K562 (cell line): ENCODE results near the gene GINS3. TPM values are rescaled to one million over a fixed set of nuclear protein-coding genes. Genes with fewer than 3 reads are reported as not detected.

Experiments
- ELF4 ChIP-seq: fragments of 450-650 bp; formaldehyde crosslinking; IDR thresholded peaks from 2 replicates; pipeline ENCODE4 v1.4.0; 2022; ENCODE audit warnings: missing genetic modification characterization
- FOSL1 ChIP-seq: fragments of 200-800 bp; sonication (Bioruptor generic); conservative IDR thresholded peaks from 2 replicates; pipeline ENCODE4 v1.6.1; 2016; ENCODE audit warnings: missing genetic modification characterization, missing compliant biosample characterization
- FOXK2 ChIP-seq, 2 experiments: fragments of 450-650 bp; IDR thresholded peaks in 1 of 2; conservative IDR thresholded peaks in 1 of 2; 2 replicates each; pipeline ENCODE4 v1.6.1; 2016; ENCODE audit warnings: low read depth in 2 of 2, mild to moderate bottlenecking in 1 of 2
- HOXB6 ChIP-seq: fragments of 250-450 bp; sonication (Bioruptor Pico); IDR thresholded peaks from 2 replicates; pipeline ENCODE4 v1.5.1; 2022; ENCODE audit warnings: mild to moderate bottlenecking, borderline replicate concordance
- MAZ ChIP-seq, 2 experiments: fragments of 450-650 bp in 1 of 2; sonication (generic) in 1 of 2; formaldehyde crosslinking; IDR thresholded peaks in 1 of 2; conservative IDR thresholded peaks in 1 of 2; 2 replicates each; pipeline versions ENCODE4 v1.4.0 to v1.5.0; 2020; ENCODE audit warnings: mild to moderate bottlenecking in 1 of 2, missing genetic modification reagents in 1 of 2
- PHB ChIP-seq: fragments of 250-450 bp; sonication (Bioruptor Pico); IDR thresholded peaks from 2 replicates; pipeline ENCODE4 v1.5.0; 2021
- PHF20 ChIP-seq: fragments of 450-650 bp; IDR thresholded peaks from 2 replicates; pipeline ENCODE4 v1.6.1; 2018; ENCODE audit not compliant: partially characterized antibody
- SREBF2 ChIP-seq: sonication (generic); formaldehyde crosslinking; IDR thresholded peaks from 2 replicates; pipeline ENCODE4 v1.4.0; 2020; ENCODE audit warnings: mild to moderate bottlenecking, missing genetic modification reagents
- TEAD1 ChIP-seq, 2 experiments: fragments of 450-650 bp in 1 of 2; sonication (generic) in 1 of 2; formaldehyde crosslinking; IDR thresholded peaks; 2 replicates each; pipeline versions ENCODE4 v1.4.0 to v1.8.0; 2020 to 2022; ENCODE audit warnings: mild to moderate bottlenecking in 2 of 2, missing genetic modification reagents in 1 of 2
- ZBTB17 ChIP-seq: fragments of 450-650 bp; formaldehyde crosslinking; IDR thresholded peaks from 2 replicates; pipeline ENCODE4 v1.4.0; 2020; ENCODE audit warnings: mild to moderate bottlenecking
- ZC3H11A ChIP-seq: IDR thresholded peaks from 2 replicates; pipeline ENCODE4 v1.6.1; 2012; ENCODE audit warnings: low read depth, low read length, improper control_type of control experiment
- ZNF146 ChIP-seq: IDR thresholded peaks from one replicate; pipeline ENCODE4 v1.6.1; 2018; ENCODE audit warnings: missing compliant biosample characterization; ENCODE audit not compliant: unreplicated experiment
- ZNF589 ChIP-seq: fragments of 200-800 bp; sonication (Bioruptor generic); IDR thresholded peaks from 2 replicates; pipeline ENCODE4 v1.6.1; 2016; ENCODE audit warnings: low read depth, missing genetic modification characterization, missing compliant biosample characterization
- polyA plus RNA-seq, 8 experiments: library from polyadenylated mRNA; depleted of rRNA in 4 of 8; stranded (reverse) in 5 of 8; unstranded in 3 of 8; fragments of >200 nt; fragmentation: Nextera tagmentation in 2 of 8; fragmentation: Illumina TruSeq in 1 of 8; extraction: Ambion mirVana in 2 of 8; extraction: Trizol in 1 of 8; gene quantifications; 2 replicates each; pipeline versions ENCODE4 v1.2.1 to v1.2.3, GENCODE V29; 2011 to 2014; ENCODE audit warnings: inconsistent platforms in 1 of 8, missing spikeins in 1 of 8
- total RNA-seq, 7 experiments: library from RNA; depleted of rRNA in 6 of 7; stranded (reverse); fragments of >200 nt in 6 of 7; fragmentation: Illumina TruSeq in 2 of 7; extraction: Trizol in 2 of 7; gene quantifications; 2 replicates each; pipeline versions ENCODE4 v1.2.1 to v1.2.3, GENCODE V29; 2011 to 2021; ENCODE audit warnings: low replicate concordance in 1 of 7
- TF ChIP-seq, protein P1 (sequence below): fragments of 250-450 bp; sonication (Bioruptor Pico); IDR thresholded peaks from 2 replicates; pipeline ENCODE4 v1.5.0; 2020; ENCODE audit warnings: mild to moderate bottlenecking
- TF ChIP-seq, protein P2 (sequence below): fragments of 250-450 bp; sonication (Bioruptor Pico); IDR thresholded peaks from 2 replicates; pipeline ENCODE4 v1.5.0; 2020; ENCODE audit warnings: mild to moderate bottlenecking, borderline replicate concordance
- TF ChIP-seq, protein P3 (sequence below), 2 experiments: fragments of 200-800 bp in 1 of 2; sonication (Bioruptor generic) in 1 of 2; sonication (generic) in 1 of 2; formaldehyde crosslinking in 1 of 2; IDR thresholded peaks in 1 of 2; conservative IDR thresholded peaks in 1 of 2; 2 replicates each; pipeline versions ENCODE4 v1.5.0 to v1.6.1; 2016 to 2020; ENCODE audit warnings: missing compliant biosample characterization in 1 of 2, missing genetic modification characterization in 1 of 2, missing genetic modification reagents in 1 of 2
- TF ChIP-seq, protein P4 (sequence below): fragments of 450-650 bp; IDR thresholded peaks from 2 replicates; pipeline ENCODE4 v1.6.1; 2016; ENCODE audit warnings: missing biosample characterization, missing genetic modification characterization
- TF ChIP-seq, protein P5 (sequence below): fragments of 250-450 bp; sonication (Bioruptor Pico); IDR thresholded peaks from 2 replicates; pipeline ENCODE4 v1.8.0; 2022; ENCODE audit warnings: moderate library complexity, mild to moderate bottlenecking, inconsistent platforms
- TF ChIP-seq, protein P6 (sequence below): fragments of 450-650 bp; formaldehyde crosslinking; conservative IDR thresholded peaks from 2 replicates; pipeline ENCODE4 v1.4.0; 2022; ENCODE audit warnings: mild to moderate bottlenecking, missing genetic modification characterization

GINS3 gene
- total and polyA plus RNA-seq, 9 of the 15 experiments (the other 6 are each of a cell fraction or from before 2014, with no cell fraction given), result 17.8 to 31.9 (median 25.4) TPM

DNA sequence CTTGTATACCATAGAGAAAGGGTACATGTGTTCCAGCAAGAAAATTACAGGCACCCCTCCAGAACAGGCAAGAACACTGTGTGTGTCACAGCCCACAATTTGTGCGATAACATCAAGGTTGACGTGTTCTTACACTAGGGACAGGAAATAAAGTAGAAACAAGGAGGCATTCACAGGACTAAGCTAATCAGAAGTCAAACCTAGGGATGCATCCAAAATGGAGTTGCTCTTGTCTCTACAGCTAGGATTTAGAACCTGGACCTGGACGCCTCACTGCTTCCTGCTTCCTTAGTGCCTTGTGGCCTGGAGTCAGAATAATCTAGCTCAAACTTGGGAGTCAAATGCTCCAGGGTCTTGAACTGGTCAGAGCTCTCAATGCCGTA is 41.3 kb downstream of the GINS3 start (continued):
- TF ChIP-seq, protein P1, sequence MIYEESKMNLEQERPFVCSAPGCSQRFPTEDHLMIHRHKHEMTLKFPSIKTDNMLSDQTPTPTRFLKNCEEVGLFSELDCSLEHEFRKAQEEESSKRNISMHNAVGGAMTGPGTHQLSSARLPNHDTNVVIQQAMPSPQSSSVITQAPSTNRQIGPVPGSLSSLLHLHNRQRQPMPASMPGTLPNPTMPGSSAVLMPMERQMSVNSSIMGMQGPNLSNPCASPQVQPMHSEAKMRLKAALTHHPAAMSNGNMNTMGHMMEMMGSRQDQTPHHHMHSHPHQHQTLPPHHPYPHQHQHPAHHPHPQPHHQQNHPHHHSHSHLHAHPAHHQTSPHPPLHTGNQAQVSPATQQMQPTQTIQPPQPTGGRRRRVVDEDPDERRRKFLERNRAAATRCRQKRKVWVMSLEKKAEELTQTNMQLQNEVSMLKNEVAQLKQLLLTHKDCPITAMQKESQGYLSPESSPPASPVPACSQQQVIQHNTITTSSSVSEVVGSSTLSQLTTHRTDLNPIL (CRISPR knock-in tag), result no peak
- peak in 1 of 2 experiments; percentile 90; a peak in 1 of 4 replicates for TF ChIP-seq TEAD1 (CRISPR knock-in tag; IDR thresholded peaks at IDR 0.05)
- TF ChIP-seq ZC3H11A, result no peak
- TF ChIP-seq, protein P2, sequence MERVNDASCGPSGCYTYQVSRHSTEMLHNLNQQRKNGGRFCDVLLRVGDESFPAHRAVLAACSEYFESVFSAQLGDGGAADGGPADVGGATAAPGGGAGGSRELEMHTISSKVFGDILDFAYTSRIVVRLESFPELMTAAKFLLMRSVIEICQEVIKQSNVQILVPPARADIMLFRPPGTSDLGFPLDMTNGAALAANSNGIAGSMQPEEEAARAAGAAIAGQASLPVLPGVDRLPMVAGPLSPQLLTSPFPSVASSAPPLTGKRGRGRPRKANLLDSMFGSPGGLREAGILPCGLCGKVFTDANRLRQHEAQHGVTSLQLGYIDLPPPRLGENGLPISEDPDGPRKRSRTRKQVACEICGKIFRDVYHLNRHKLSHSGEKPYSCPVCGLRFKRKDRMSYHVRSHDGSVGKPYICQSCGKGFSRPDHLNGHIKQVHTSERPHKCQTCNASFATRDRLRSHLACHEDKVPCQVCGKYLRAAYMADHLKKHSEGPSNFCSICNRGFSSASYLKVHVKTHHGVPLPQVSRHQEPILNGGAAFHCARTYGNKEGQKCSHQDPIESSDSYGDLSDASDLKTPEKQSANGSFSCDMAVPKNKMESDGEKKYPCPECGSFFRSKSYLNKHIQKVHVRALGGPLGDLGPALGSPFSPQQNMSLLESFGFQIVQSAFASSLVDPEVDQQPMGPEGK, result peak; percentile 73; the same call in 1 of the 2 replicates
- TF ChIP-seq PHF20, result no peak
- TF ChIP-seq, protein P3, sequence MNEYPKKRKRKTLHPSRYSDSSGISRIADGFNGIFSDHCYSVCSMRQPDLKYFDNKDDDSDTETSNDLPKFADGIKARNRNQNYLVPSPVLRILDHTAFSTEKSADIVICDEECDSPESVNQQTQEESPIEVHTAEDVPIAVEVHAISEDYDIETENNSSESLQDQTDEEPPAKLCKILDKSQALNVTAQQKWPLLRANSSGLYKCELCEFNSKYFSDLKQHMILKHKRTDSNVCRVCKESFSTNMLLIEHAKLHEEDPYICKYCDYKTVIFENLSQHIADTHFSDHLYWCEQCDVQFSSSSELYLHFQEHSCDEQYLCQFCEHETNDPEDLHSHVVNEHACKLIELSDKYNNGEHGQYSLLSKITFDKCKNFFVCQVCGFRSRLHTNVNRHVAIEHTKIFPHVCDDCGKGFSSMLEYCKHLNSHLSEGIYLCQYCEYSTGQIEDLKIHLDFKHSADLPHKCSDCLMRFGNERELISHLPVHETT (CRISPR knock-in tag; conservative IDR thresholded peaks at IDR 0.05 in 1 of 2, IDR thresholded peaks at IDR 0.05 in 1 of 2), result peak in 1 of 2 experiments; percentile 92; a peak in 2 of 4 replicates
- TF ChIP-seq, protein P4, sequence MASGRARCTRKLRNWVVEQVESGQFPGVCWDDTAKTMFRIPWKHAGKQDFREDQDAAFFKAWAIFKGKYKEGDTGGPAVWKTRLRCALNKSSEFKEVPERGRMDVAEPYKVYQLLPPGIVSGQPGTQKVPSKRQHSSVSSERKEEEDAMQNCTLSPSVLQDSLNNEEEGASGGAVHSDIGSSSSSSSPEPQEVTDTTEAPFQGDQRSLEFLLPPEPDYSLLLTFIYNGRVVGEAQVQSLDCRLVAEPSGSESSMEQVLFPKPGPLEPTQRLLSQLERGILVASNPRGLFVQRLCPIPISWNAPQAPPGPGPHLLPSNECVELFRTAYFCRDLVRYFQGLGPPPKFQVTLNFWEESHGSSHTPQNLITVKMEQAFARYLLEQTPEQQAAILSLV (tag), result peak; percentile 71
- peak; percentile 83 for TF ChIP-seq ZBTB17 (CRISPR knock-in tag)
- no peak for TF ChIP-seq PHB
- TF ChIP-seq ELF4 (CRISPR knock-in tag), result no peak
- TF ChIP-seq, protein P5, sequence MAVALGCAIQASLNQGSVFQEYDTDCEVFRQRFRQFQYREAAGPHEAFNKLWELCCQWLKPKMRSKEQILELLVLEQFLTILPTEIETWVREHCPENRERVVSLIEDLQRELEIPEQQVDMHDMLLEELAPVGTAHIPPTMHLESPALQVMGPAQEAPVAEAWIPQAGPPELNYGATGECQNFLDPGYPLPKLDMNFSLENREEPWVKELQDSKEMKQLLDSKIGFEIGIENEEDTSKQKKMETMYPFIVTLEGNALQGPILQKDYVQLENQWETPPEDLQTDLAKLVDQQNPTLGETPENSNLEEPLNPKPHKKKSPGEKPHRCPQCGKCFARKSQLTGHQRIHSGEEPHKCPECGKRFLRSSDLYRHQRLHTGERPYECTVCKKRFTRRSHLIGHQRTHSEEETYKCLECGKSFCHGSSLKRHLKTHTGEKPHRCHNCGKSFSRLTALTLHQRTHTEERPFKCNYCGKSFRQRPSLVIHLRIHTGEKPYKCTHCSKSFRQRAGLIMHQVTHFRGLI (CRISPR knock-in tag), result peak; percentile 83; the same call in 1 of the 2 replicates
- peak; percentile 98 for TF ChIP-seq ZNF589 (CRISPR knock-in tag)
- TF ChIP-seq ZNF146, result no peak
- no peak for TF ChIP-seq HOXB6 (CRISPR knock-in tag)
- TF ChIP-seq SREBF2, result no peak
- TF ChIP-seq, protein P6, sequence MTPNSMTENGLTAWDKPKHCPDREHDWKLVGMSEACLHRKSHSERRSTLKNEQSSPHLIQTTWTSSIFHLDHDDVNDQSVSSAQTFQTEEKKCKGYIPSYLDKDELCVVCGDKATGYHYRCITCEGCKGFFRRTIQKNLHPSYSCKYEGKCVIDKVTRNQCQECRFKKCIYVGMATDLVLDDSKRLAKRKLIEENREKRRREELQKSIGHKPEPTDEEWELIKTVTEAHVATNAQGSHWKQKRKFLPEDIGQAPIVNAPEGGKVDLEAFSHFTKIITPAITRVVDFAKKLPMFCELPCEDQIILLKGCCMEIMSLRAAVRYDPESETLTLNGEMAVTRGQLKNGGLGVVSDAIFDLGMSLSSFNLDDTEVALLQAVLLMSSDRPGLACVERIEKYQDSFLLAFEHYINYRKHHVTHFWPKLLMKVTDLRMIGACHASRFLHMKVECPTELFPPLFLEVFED (CRISPR knock-in tag), result peak; percentile 84; the same call in 1 of the 2 replicates
- TF ChIP-seq FOXK2 (conservative IDR thresholded peaks at IDR 0.05 in 1 of 2, IDR thresholded peaks at IDR 0.05 in 1 of 2; ENCODE audit: low read depth in 2 of 2), result no peak
- peak in 1 of 2 experiments; percentile 65; a peak in 1 of 4 replicates for TF ChIP-seq MAZ (CRISPR knock-in tag; conservative IDR thresholded peaks at IDR 0.05 in 1 of 2, IDR thresholded peaks at IDR 0.05 in 1 of 2)
- TF ChIP-seq FOSL1 (tag), result peak; percentile 21; the same call in 1 of the 2 replicates
